Progenitor cell of endocrine pancreas (in vitro differentiated cells): ENCODE results near the gene CABLES2. TPM values are rescaled to one million over a fixed set of nuclear protein-coding genes. Genes with fewer than 3 reads are reported as not detected.

Experiments used
- DNase-seq: peaks from one replicate; pipeline ENCODE4 v3.0.0; 2021; ENCODE audit warnings: low spot score; ENCODE audit not compliant: unreplicated experiment
- H3K27ac Mint-ChIP-seq: 2 replicates; pipeline ENCODE4 v1.8.0; 2021; ENCODE audit warnings: mild to moderate bottlenecking, moderate library complexity, mixed read lengths
- H3K27me3 Mint-ChIP-seq: 2 replicates; pipeline ENCODE4 v1.8.0; 2021; ENCODE audit warnings: mixed read lengths
- H3K36me3 Mint-ChIP-seq: 2 replicates; pipeline ENCODE4 v1.8.0; 2022; ENCODE audit warnings: mixed read lengths; ENCODE audit not compliant: insufficient read depth
- H3K4me1 Mint-ChIP-seq: 2 replicates; pipeline ENCODE4 v1.8.0; 2021; ENCODE audit warnings: low read depth, mixed read lengths
- H3K4me3 Mint-ChIP-seq: 2 replicates; pipeline ENCODE4 v1.8.0; 2021; ENCODE audit warnings: low read depth, mild to moderate bottlenecking, moderate library complexity, mixed read lengths
- H3K9me3 Mint-ChIP-seq: 2 replicates; pipeline ENCODE4 v1.8.0; 2021; ENCODE audit warnings: low read depth, mixed read lengths
- total RNA-seq: library from RNA; stranded (reverse); gene quantifications from 2 replicates; pipeline ENCODE4 v1.2.1, GENCODE V29; 2021
- TF ChIP-seq, protein P1 (sequence below): fragments of 200-600 bp; sonication (generic); IDR thresholded peaks from one replicate; pipeline ENCODE4 v1.5.0; 2021; ENCODE audit warnings: antibody characterized with exemption, mild to moderate bottlenecking; ENCODE audit not compliant: unreplicated experiment

The CABLES2 gene
- total RNA-seq, 1 donor from 2014 or later = 21.7 TPM

DNA sequence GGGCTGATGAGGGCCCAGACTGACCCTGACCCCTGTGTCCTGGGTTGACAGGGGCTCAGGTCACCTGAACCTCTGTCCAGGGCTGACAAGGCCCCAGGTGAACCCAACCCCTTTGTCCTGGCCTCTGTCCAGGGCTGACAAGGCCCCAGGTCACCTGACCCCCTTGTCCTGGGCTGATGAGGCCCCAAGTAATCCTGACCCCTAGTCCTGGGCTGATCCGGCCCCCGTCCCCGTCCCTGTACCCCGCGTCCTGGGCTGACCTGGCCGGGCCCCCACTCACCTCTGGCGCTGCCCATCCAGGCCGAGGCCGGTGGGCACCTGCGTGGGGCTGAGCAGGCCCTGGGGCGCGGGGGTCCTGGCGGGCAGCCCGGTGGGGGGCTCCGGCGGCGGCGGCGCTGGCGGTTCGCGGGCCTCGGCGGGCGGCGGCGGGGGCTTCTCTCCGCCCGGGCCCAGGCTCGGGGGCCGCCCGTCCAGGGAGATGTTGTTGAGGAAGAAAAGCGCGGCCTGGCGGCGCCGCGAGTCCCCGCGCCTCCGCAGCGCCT, 379 bp downstream of the CABLES2 start:
- Mint-ChIP-seq H3K36me3 (peaks cover 1% of the 10 kb centered on the region), H3K27me3 (peaks cover 7% of the 10 kb centered on the region), H3K27ac (no peak overlapping the region), H3K4me1 (peaks cover 11% of the 10 kb centered on the region), H3K4me3 (peak overlapping the region; percentile 74), H3K9me3 (no peaks in the 10 kb centered on the region)
- no peak for DNase-seq
- TF ChIP-seq, protein P1, sequence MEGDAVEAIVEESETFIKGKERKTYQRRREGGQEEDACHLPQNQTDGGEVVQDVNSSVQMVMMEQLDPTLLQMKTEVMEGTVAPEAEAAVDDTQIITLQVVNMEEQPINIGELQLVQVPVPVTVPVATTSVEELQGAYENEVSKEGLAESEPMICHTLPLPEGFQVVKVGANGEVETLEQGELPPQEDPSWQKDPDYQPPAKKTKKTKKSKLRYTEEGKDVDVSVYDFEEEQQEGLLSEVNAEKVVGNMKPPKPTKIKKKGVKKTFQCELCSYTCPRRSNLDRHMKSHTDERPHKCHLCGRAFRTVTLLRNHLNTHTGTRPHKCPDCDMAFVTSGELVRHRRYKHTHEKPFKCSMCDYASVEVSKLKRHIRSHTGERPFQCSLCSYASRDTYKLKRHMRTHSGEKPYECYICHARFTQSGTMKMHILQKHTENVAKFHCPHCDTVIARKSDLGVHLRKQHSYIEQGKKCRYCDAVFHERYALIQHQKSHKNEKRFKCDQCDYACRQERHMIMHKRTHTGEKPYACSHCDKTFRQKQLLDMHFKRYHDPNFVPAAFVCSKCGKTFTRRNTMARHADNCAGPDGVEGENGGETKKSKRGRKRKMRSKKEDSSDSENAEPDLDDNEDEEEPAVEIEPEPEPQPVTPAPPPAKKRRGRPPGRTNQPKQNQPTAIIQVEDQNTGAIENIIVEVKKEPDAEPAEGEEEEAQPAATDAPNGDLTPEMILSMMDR = no peak

DNA sequence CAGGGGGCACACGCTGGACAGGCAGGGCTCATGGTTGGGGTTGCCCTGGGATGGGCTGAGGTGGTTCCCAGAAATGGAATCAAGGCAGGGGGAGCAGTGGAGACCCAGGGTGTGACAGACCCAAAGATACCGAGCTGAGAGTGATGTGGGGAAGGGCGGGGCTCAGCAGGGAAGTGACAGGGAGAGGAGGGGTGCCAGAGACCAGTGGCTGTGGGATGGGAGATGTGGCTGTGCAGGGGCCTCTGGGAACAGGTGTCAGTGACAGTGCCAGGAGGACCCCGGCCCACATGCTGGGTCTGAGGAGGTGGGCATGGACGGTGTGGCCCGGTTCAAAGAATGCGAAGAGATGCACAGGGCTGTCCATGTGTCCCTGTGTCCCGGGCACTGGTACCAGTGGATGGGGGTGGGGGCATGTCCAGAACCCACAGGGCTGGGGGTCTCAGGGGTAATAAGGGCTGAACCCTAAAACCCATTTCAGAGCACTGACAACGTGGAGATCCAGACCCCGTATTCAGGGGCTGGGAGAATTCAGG, 1.0 kb downstream of the CABLES2 start:
- peaks cover 11% of the 10 kb centered on the region for H3K4me1 Mint-ChIP-seq
- H3K27ac Mint-ChIP-seq = peak overlapping the region; percentile 69
- H3K4me3 Mint-ChIP-seq = peak overlapping the region; percentile 74
- peaks cover 7% of the 10 kb centered on the region for H3K27me3 Mint-ChIP-seq
- no peaks in the 10 kb centered on the region for H3K9me3 Mint-ChIP-seq
- peaks cover 1% of the 10 kb centered on the region for H3K36me3 Mint-ChIP-seq
- no peak for DNase-seq
- TF ChIP-seq, protein P1 = no peak

DNA sequence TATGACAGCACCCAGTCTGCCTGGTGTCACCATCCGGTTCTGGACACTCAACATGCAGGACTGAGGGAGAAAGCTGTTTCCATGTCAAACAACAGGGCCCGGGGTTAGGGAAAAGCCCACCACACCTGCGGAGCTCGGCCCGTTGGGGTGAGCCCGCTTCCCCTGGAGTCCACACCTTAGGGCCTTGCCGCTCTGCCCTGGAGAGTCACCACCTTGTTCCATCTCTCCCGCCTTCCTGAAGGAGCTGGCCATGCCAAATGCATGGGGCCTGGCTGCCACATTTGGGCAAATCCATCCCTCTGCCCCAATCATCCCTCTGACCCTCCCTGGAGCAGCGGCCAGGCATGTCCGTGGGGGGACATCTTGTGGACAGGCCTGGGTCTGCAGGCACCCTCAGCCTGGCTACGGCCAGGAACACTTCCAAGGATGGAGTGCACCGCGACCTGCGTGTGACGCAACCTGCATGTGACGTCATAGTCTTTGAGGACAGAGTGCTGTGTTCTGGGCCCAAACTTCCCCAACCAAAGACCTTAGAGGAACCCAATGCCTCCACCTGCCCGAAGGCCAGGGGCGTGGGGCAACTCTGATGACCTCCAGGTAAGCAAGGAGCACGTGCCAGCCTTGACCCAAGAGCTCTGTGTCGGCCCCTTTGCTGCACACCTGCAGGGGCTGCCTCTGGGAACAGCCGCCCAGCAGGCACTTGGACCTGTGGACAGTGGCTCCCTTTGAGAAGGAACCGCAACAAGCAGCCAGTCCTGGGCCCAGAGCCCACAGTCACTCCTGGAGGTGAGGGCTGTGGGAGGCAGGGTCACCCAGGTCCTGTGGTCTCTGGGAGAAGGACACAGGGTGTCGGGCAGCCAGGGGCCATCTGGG, 1.7 kb downstream of the CABLES2 start:
- Mint-ChIP-seq H3K27ac (peak overlapping the region; percentile 73), H3K4me3 (peak overlapping the region; percentile 74), H3K9me3 (no peaks in the 10 kb centered on the region), H3K4me1 (peaks cover 11% of the 10 kb centered on the region), H3K36me3 (peaks cover 3% of the 10 kb centered on the region), H3K27me3 (peaks cover 7% of the 10 kb centered on the region)
- TF ChIP-seq, protein P1 = peak; percentile 67
- DNase-seq = peak; percentile 42

DNA sequence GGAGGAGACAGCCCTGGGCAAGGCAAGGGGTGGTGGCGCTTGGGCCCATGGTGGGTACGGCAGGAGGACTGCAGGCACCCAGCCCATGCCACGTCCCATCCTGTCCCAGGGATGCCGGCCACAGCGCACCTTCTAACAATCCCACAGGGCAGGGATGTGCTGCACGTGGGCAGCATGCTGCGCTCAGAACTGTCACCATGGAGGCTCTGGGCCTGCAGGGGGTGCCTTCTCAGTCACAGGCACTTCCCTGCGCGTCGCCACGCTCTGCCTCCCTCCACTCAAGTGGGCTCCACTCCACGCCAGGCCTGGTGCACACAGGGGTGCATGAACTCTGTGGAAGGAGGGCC, 2.4 kb downstream of the CABLES2 start:
- Mint-ChIP-seq H3K27ac (no peak overlapping the region), H3K36me3 (peaks cover 4% of the 10 kb centered on the region), H3K4me1 (peaks cover 11% of the 10 kb centered on the region), H3K9me3 (no peaks in the 10 kb centered on the region), H3K4me3 (no peak overlapping the region), H3K27me3 (peaks cover 7% of the 10 kb centered on the region)
- DNase-seq = no peak
- TF ChIP-seq, protein P1 = no peak

DNA sequence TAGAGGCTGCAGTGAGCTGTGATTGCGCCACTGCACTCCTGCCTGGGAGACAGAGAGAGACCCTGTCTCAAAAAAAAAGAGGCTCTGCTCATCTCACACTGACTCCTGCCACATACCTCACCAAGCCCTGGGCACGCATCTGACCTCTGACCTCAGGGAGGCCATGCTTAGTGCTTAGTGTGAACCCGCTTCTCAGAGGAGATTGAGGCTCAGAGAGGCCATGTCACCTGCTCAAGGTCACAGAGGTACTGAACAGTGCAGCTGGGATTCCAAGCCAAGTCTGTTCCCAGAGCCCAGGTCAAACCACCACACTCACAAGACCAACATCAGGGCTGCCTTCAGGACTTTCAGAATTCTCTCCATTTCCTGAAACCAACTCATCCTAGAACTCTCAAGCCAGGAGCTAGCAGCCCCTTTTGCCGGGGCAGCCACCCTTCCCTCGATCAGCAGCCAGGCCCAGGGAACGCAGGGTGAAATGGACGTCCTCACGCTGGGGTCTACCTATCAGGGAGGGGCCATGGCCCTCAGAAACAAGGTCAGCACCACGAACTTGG, 2.9 kb downstream of the CABLES2 start:
- H3K4me1 Mint-ChIP-seq = peaks cover 11% of the 10 kb centered on the region
- H3K27me3 Mint-ChIP-seq = peaks cover 3% of the 10 kb centered on the region
- no peaks in the 10 kb centered on the region for H3K9me3 Mint-ChIP-seq
- H3K27ac Mint-ChIP-seq = peak overlapping the region; percentile 59
- DNase-seq = no peak
- H3K4me3 Mint-ChIP-seq = peak overlapping the region; percentile 26
- TF ChIP-seq, protein P1 = no peak
- H3K36me3 Mint-ChIP-seq = peaks cover 5% of the 10 kb centered on the region
